D341Med (cell line): Measurements from ENCODE around the gene ZNF337.
"Not testable (repeated sequence)": the region's sequence is repeated elsewhere in the genome, so short reads cannot be mapped to it uniquely, and the experiment has no call there.

Experiments used
- DNase-seq: peaks from one replicate; pipeline ENCODE4 v3.0.0; 2012; ENCODE audit warnings: low spot score

The ZNF337 gene

DNA sequence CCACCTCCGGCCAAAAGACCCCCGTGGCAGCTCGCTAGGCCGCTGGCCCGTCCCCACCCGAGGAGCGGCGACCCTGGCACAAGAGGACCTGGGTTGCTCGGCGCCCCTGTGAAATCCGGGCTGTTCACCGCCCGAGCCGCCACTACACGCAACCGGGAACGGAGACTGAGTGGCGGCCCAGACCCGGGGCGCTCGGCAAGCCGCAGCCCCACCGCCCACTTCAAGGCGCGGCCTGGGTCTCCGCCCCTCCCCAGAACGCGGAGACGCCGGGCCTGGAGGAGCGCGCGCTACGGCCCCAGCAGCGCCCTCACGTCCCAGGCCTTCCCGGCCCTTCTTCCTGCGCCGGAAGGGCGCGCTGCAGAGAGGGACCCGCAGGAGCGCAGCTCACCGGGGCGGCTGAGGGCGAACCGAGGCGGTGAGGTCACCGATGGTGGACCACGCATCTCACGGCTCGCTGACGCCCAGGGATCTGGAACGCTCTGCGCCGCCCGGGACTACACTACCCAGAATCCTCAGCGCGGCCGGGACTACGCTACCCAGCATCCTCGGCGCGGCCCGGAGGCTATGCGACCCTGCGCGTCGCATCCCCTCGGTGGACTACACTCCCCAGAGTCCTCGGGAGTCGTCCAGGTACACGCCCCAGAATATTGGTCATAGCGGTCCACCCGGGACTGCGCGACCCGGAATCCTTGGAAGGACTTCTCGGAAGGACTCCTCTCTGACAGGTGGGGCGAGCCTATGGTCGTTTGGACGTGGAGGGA is at the start of gene ZNF337:
TSS of gene ZNF337 (minus strand) at position 483 of the 761 bp plus-strand sequence. CDS start 10,436 bp downstream, outside the sequence.
- peak; percentile 97 for DNase-seq

DNA sequence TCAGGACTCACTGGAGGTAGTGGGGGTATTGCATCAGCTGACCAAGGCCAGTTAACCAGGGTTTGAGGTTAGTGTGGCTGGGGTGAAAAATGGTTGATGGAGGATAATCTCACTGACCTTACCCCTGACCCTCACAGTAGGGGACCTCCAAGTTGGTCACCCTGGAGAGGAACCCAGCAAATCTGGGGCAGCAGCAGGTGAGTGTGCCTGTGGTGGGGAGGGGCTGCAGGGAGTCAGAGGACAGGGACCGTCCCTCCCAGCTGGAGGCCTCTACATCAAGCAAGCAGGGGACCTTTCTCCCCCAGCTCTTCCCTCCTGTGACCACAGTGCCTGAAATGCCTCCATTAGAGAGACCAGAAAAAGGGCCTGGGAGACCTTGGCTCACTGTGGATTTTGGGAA is 49.1 kb upstream of the ZNF337 start:
- DNase-seq, result no peak

- DNase-seq, result no peak
Observed at GRCh38 chr20:25745100-25745499, 48.4 kb upstream of the ZNF337 start.

GRCh38 chr20:25744261-25744660 is 47.6 kb upstream of the ZNF337 start:
- no peak for DNase-seq

- no peak for DNase-seq
Observed at GRCh38 chr20:25741088-25741487, 44.4 kb upstream of the ZNF337 start.

- DNase-seq, result no peak
Observed at GRCh38 chr20:25739615-25740320, 43.1 kb upstream of the ZNF337 start.

GRCh38 chr20:25738198-25738597 is 41.5 kb upstream of the ZNF337 start:
- DNase-seq, result no peak

DNA sequence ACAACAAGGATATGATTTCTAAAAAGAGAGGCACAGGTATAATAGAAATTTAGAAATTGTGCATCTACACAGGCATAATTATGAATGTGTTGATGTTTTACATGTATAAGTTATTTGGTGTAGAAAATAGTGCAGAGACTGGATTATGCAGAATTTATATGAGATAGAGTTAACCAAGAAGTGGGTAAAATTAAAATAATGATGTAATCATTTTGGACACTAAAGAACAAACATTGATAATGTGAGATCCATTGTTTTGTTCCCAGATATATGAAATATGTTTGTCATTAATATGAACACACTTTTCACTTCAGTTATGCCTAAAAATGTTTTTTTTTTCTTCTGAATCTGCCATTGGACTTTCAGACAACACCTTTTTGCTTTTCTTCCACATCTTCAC is 37.2 kb upstream of the ZNF337 start:
- no peak for DNase-seq

- DNase-seq, result no peak
Observed at GRCh38 chr20:25730862-25731261, 34.2 kb upstream of the ZNF337 start.

GRCh38 chr20:25726357-25726756 is 29.7 kb upstream of the ZNF337 start:
- no peak for DNase-seq

- no peak for DNase-seq
Observed at GRCh38 chr20:25725639-25726038, 29.0 kb upstream of the ZNF337 start.

DNA sequence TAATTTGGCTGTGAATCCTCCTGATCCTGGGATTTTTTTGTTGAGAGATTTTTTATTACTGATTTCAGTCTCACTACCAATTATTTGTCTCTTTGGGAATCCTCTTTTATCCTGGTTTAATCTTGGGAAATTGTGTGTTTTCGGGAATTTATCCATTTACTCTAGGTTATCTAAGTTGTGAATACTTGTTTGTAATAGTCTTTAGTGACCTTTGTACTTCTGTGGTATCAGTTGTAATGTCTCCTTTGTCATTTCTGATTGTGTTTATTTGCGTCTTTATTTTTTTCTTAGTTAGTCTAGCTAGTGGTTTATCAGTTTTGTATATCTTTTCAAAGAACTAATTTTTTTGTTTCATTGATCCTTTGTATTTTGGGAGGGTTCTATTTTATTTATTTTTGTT is 27.3 kb upstream of the ZNF337 start:
- no peak for DNase-seq

DNA sequence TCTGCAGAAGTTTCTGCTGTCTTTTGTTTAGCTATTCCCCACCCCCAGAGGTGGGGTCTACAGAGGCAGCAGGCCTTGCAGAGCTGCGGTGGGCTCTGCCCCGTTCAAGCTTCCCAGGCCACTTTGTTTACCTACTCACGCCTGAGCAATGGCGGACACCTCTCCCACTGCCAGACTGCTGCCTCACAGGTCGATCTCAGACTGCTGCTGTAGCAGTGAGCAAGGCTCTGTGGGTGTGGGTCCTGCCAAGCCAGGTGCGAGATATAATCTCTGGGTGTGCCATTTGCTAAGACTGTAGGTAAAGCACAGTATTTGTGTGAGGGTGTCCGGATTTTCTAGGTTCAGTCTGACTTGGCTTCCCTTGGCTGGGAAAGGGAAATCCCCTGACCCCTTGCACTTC is 23.6 kb upstream of the ZNF337 start:
- no peak for DNase-seq

DNA sequence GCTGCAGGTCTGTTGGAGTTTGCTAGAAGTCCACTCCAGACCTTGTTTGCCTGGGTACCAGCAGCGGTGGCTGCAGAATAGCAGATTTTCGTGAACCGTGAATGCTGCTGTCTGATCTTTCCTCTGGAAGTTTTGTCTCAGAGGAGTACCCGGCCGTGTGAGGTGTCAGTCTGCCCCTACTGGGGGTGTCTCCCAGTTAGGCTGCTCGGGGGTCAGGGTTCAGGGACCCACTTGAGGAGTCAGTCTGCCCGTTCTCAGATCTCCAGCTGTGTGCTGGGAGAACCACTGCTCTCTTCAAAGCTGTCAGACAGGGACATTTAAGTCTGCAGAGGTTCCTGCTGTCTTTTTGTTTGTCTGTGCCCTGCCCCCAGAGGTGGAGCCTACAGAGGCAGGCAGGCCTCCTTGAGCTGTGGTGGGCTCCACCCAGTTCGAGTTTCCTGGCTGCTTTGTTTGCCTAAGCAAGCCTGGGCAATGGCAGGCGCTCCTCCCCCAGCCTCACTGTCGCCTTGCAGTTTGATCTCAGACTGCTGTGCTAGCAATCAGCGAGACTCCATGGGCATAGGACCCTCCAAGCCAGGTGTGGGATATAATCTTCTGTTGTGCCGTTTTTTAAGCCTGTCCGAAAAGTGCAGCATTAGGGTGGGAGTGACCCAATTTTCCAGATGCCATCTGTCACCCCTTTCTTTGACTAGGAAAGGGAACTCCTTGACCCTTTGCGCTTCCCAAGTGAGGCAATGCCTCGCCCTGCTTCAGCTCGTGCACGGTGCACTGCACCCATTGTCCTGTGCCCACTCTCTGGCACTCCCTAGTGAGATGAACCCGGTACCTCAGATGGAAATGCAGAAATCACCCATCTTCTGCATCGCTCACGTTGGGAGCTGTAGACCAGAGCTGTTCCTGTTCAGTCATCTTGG is 22.5 kb upstream of the ZNF337 start:
- DNase-seq, result not testable (repeated sequence)

GRCh38 chr20:25707695-25708094 is 11.0 kb upstream of the ZNF337 start:
- DNase-seq, result no peak

DNA sequence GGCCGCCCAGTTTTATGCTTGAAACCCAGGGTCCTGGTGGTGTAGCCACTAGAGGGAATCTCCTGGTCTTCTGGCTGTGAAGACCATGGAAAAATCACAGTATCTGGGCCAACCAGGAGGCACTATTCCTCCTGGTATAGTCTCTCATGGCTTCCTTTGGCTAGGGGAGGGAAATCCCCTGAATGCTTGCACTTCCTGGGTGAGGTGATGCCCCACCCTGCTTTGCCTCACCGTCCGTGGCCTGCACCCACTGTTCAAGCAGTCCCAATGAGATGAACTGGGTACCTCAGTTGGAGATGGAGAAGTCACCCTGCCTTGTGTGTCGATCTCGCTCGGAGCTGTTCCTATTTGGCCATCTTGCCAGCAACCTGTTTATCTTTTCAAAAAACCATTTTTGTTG is 10.1 kb upstream of the ZNF337 start:
- DNase-seq, result no peak

DNA sequence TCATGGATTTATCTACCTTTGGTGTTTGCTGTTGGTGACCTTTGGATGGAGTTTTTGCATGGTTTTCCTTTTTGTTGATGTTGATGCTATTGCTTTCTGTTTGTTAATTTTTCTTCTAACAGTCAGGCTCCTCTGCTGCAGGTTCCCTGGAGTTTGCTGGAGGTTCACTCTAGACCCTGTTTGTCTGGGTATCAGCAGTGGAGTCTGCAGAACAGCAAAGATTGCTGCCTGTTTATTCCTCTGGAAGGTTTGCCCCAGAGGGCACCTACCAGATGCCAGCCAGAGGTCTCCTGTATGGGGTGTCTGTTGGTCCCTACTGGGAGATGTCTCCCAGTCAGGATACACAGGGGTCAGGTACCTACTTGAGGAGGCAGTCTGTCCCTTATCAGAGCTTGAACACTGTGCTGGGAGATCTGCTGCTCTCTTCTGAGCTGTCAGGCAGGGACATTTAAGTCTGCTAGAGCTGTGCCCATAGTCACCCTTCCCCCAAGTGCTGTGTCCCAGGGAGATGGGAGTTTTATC is 9.2 kb upstream of the ZNF337 start:
- DNase-seq, result no peak

DNA sequence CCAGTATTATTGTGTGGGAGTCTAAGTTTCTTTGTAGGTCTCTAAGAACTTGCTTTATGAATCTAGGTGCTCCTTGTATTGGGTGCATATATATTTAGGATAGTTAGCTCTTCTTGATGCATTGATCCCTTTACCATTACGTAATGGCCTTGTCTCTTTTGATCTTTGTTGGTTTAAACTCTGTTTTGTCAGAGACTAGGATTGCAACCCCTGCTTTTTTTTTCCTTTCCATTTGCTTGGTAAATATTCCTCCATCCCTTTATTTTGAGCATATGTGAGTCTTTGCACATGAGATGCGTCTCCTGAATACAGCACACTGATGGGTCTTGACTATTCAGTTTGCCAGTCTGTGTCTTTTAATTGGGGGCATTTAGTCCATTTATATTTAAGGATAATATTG is 7.7 kb upstream of the ZNF337 start:
- not testable (repeated sequence) for DNase-seq

GRCh38 chr20:25700835-25701234 is 4.2 kb upstream of the ZNF337 start:
- not testable (repeated sequence) for DNase-seq

DNA sequence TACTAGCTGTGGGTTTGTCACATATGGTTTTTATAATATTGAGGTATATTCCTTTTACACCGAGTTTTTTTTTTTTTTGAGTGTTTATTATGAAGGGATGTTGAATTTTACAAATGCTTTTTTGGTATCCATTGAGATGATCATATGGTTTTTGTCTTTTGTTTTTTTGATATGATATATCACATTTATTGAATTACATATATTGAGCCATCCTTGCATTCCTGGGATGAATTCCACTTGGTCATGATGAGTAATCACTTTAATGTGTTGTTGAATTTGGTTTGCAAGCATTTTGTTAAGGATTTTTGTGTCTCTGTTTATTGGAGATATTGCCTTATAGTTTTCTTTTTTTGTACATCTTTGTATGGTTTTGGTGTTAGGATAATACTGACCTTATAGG is 3.3 kb upstream of the ZNF337 start:
- no peak for DNase-seq

- DNase-seq, result no peak
Observed at GRCh38 chr20:25697132-25697446, 436 bp upstream of the ZNF337 start.
